Measurements from ENCODE around the gene CSGALNACT2. TPM values are rescaled to one million over a fixed set of nuclear protein-coding genes. Genes with fewer than 3 reads are reported as not detected.

CSGALNACT2 gene
- total RNA-seq, 1 donor from 2014 or later, result 24.7 TPM

DNA sequence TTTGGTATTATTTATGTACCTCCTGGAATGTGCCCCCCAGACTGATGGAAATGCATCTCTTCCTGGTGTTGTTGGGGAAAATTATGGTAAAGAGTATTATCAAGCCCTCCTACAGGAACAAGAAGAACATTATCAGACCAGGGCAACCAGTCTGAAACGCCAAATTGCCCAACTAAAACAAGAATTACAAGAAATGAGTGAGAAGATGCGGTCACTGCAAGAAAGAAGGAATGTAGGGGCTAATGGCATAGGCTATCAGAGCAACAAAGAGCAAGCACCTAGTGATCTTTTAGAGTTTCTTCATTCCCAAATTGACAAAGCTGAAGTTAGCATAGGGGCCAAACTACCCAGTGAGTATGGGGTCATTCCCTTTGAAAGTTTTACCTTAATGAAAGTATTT, 17.0 kb downstream of the CSGALNACT2 start:
- H3K36me3 Mint-ChIP-seq (ENCODE audit: low read depth), result peaks cover 22% of the 10 kb centered on the region
- H3K4me1 Mint-ChIP-seq, result peaks cover 35% of the 10 kb centered on the region
- no peak overlapping the region for H3K27ac Mint-ChIP-seq
- DNase-seq, result no peak
- intact Hi-C loops (cut with micrococcal nuclease), result no loop called here
- H3K27me3 Mint-ChIP-seq, result no peaks in the 10 kb centered on the region
- H3K4me3 Mint-ChIP-seq, result no peak overlapping the region
- H3K9me3 Mint-ChIP-seq, result no peaks in the 10 kb centered on the region

DNA sequence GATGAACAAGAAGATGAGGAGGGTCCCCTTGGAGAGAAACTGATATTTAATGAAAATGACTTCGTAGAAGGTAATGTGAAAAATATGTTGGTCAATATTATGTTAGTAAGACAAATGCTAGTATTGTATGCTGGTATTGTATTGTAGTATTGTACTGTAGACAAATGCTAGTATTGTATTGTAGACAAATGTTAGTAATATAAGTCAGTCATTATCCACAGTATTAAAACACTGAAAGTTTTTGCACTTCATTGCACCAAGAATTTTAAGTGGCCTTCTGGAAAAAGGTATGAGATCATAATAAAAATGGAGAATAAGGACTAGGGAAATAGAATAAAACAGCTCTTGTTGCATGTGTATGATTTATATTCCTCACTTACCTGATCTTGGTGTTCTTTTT, 17.5 kb downstream of the CSGALNACT2 start:
- H3K27ac Mint-ChIP-seq, result no peak overlapping the region
- H3K27me3 Mint-ChIP-seq, result no peaks in the 10 kb centered on the region
- DNase-seq, result no peak
- H3K4me1 Mint-ChIP-seq, result peaks cover 34% of the 10 kb centered on the region
- no peaks in the 10 kb centered on the region for H3K9me3 Mint-ChIP-seq
- H3K36me3 Mint-ChIP-seq (ENCODE audit: low read depth), result peaks cover 19% of the 10 kb centered on the region
- H3K4me3 Mint-ChIP-seq, result no peak overlapping the region
- intact Hi-C loops (cut with micrococcal nuclease), result no loop called here

DNA sequence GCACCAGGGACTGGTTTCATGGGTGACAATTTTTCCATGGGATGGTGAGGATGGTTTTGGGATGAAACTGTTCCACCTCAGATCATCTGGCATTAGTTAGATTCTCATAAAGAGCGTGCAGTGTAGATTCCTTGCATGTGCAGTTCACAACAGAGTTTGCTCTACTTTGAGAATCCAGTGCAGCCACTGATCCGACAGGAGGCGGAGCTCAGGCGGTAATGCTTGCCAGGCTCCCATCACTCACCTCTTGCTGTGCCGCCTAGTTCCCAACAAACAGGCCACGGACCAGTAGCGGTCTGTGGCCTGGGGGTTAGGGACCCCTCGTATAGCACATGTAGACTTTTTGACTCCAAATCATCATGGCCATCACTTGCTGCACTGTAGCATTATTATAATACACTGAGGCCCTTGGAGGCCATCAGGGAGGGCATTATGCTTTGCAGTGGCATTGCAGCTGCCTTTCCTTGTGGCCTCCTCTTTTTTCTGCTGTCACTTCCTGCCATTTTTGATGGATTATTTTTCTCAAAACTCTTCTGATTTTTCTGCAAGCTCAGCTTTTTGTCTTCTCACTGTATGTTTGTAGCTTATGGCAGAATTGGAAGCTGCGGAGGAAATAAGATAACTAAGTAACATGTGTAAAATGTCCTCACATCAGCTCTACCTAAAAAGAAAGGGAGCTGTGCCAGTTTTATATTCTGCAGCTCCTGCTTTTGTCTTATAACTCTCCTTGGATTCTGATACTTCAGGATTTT, 18.5 kb downstream of the CSGALNACT2 start:
- Mint-ChIP-seq H3K27me3 (no peaks in the 10 kb centered on the region), H3K4me1 (peaks cover 37% of the 10 kb centered on the region), H3K36me3 (ENCODE audit: low read depth) (peaks cover 27% of the 10 kb centered on the region), H3K27ac (peak overlapping the region; percentile 6), H3K4me3 (no peak overlapping the region), H3K9me3 (no peaks in the 10 kb centered on the region)
- intact Hi-C loops (cut with micrococcal nuclease), result no loop called here
- DNase-seq, result no peak

DNA sequence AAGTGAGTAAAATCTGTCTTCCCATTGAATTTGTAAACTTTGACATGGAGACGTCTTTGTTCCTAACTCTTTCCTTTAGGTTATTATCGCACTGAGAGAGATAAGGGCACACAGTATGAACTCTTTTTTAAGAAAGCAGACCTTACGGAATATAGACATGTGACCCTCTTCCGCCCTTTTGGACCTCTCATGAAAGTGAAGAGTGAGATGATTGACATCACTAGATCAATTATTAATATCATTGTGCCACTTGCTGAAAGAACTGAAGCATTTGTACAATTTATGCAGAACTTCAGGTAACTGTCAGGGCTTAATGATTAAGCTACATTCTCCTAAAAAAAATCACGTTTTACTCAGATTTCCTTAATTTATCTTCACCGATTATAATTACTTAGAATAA, 20.4 kb downstream of the CSGALNACT2 start:
- intact Hi-C loops (cut with micrococcal nuclease), result no loop called here
- no peak for DNase-seq
- Mint-ChIP-seq H3K27ac (no peak overlapping the region), H3K4me3 (no peak overlapping the region), H3K9me3 (no peaks in the 10 kb centered on the region), H3K4me1 (peaks cover 43% of the 10 kb centered on the region), H3K36me3 (ENCODE audit: low read depth) (peaks cover 42% of the 10 kb centered on the region), H3K27me3 (no peaks in the 10 kb centered on the region)

DNA sequence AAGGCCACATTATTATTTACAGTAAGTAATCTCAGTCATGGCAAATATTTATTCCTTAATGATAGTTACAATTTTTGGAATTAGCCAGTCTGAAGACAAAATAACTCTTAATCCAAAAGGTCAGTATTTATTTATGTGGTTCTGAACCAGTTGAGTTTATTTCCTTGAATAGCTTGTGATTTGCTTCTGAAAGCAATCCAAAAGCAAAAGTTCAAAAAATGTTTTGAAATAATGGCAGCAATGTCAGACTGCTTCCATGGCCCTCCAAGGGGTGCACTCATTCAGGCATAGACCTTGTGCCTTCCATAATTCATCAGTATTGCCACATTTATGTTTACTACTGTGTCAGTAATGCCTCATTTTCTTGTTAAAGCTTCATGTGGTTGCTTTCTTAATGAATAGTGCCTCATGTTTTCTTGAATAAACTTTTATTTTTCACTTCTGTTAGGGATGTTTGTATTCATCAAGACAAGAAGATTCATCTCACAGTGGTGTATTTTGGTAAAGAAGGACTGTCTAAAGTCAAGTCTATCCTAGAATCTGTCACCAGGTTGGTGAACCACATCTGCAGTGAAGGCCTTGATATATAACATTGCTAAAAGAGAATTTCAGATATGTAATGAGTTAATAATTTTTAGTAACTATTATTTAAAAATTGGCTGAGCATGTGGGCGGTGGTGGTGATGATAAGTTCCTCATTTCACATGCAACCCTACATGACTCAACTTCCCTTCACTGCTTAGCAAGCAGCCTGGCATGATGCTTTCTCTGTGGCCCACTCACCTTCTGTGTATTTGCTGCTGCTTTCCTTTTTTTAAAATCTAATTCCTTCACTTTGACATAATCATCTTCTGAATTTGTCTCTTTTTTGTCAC, 22.0 kb downstream of the CSGALNACT2 start:
- no peak for DNase-seq
- intact Hi-C loops (cut with micrococcal nuclease), result loop anchor here (1.0 to 5.0 kb wide), 2 partner anchors 20 to 33 kb away; no protein-coding TSS in a partner anchor
- peaks cover 49% of the 10 kb centered on the region for H3K36me3 Mint-ChIP-seq (ENCODE audit: low read depth)
- peak overlapping the region; percentile 91 for H3K27ac Mint-ChIP-seq
- no peaks in the 10 kb centered on the region for H3K9me3 Mint-ChIP-seq
- peak overlapping the region; percentile 12 for H3K4me3 Mint-ChIP-seq
- H3K4me1 Mint-ChIP-seq, result peaks cover 41% of the 10 kb centered on the region
- H3K27me3 Mint-ChIP-seq, result no peaks in the 10 kb centered on the region

DNA sequence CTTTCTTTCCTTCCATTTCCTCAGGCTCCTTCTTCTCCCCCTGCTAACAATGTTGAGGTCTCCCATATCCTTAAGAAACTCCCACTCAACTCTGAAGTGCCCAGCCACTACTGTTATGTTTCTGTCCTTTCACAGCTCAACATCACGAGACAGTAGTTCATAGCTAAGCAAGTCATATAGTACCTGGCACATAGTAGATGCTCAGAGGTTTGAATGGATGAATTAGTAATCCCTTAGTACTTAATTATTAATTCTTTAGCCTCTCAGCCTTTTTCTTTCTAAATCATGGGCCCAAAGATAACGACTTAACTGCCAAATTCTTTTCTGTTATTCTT, 22.6 kb downstream of the CSGALNACT2 start:
- Mint-ChIP-seq H3K36me3 (ENCODE audit: low read depth) (peaks cover 48% of the 10 kb centered on the region), H3K4me3 (peak overlapping the region; percentile 12), H3K4me1 (peaks cover 38% of the 10 kb centered on the region), H3K9me3 (no peaks in the 10 kb centered on the region), H3K27me3 (no peaks in the 10 kb centered on the region), H3K27ac (peak overlapping the region; percentile 91)
- no peak for DNase-seq
- intact Hi-C loops (cut with micrococcal nuclease), result loop anchor here (1.0 to 5.0 kb wide), 2 partner anchors 21 to 34 kb away; no protein-coding TSS in a partner anchor

DNA sequence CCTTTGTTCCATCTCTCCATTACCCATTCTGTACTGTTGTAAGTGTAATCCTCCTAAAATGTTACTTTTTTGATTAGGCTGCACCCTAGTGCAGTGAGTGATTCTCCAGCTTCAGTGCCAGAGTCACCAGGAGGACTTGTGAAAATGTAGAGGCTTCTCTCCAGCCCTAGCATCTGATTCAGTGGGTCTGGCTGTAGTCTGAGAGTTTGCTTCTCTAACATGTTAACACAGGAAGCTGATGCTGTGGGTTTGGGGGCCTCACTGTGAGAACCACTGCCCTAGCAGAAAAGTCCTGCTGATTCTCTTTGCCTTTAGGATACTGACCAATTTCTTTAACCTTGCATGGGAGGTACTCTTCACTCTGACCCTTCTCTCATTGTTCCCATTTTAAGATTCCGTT, 24.4 kb downstream of the CSGALNACT2 start:
- Mint-ChIP-seq H3K4me1 (peaks cover 32% of the 10 kb centered on the region), H3K36me3 (ENCODE audit: low read depth) (peaks cover 45% of the 10 kb centered on the region), H3K27me3 (no peaks in the 10 kb centered on the region), H3K4me3 (no peak overlapping the region), H3K9me3 (no peaks in the 10 kb centered on the region), H3K27ac (peak overlapping the region; percentile 20)
- DNase-seq, result no peak
- intact Hi-C loops (cut with micrococcal nuclease), result loop anchor here (5.0 kb wide), 1 partner anchor 35 kb away; no protein-coding TSS in a partner anchor

DNA sequence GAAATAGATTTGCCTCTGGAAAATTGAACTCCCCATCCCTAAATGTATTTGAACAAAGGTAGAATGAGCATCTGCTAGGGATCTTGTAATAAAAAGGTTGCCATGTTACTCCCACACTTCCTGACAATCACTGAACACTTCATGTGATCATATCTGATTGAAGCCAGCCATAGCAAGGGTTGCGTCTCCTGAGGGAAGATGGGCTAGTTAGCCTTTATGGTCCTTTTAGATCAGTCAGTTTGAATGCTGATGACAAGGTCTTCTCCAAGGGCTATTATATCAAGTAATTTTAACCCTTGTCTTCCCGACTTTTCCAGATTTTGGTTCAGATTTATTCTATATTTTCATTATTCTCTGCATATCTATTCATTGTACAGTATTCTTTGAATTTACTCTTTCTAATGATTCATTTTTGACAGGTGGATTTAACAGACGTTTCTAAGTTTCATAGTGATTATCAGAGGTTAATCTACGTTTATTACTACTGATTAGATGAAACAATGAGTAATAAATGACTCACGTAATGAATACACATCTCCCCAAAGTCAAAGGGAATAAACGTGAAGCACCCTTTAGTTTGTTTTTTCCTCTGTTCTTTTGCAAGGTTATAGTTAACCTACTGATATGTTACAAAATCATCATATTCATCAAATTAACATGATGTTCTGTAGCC, 28.1 kb downstream of the CSGALNACT2 start:
- no peak for DNase-seq
- Mint-ChIP-seq H3K27ac (no peak overlapping the region), H3K4me3 (no peak overlapping the region), H3K9me3 (no peaks in the 10 kb centered on the region), H3K4me1 (peaks cover 21% of the 10 kb centered on the region), H3K36me3 (ENCODE audit: low read depth) (peaks cover 57% of the 10 kb centered on the region), H3K27me3 (no peaks in the 10 kb centered on the region)
- intact Hi-C loops (cut with micrococcal nuclease), result no loop called here

DNA sequence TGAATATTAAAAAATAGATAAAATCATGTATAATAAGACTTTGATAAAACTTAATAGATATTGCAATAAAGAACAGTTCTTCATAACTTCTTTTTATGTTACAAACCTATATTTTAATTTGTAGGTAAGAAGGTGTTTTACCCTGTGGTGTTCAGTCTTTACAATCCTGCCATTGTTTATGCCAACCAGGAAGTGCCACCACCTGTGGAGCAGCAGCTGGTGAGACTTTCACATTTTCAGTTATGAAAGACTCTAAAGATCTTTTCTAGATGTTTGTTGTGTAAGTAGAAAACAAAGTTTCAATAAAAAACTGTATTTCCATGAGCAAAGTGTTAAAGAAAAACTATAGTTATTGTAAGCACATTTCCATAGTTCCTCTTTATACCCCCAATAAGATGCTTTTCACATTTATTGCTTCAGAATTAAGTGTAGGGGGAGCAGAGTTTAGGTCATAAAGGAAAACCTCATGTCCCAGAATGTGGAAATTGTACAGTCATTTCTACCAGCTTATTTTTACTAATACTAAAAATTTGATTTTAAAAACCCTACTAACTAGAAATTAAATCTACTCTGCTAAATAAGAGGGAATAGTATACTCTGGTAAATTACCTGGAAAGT, 28.7 kb downstream of the CSGALNACT2 start:
- H3K27ac Mint-ChIP-seq, result no peak overlapping the region
- peaks cover 21% of the 10 kb centered on the region for H3K4me1 Mint-ChIP-seq
- no peaks in the 10 kb centered on the region for H3K9me3 Mint-ChIP-seq
- intact Hi-C loops (cut with micrococcal nuclease), result no loop called here
- H3K4me3 Mint-ChIP-seq, result no peak overlapping the region
- H3K27me3 Mint-ChIP-seq, result no peaks in the 10 kb centered on the region
- no peak for DNase-seq
- H3K36me3 Mint-ChIP-seq (ENCODE audit: low read depth), result peaks cover 57% of the 10 kb centered on the region

DNA sequence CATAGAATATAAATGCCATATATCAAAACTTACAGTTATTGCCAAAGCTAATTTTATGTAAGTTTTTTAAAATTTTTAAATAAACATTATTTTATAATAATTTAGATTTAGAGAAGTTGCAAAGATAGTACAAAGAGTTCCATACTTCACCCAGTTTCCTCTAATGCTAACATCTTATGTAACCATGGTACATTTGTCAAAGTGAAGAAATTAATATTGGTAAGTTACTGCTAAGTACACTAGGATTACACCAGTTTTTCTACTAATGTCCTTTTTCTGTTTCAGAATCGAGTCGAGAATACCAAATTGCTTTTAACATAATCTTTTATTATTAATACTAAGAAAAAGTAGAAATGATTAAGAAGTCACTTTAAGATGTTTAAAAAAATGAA, 29.2 kb downstream of the CSGALNACT2 start:
- peaks cover 55% of the 10 kb centered on the region for H3K36me3 Mint-ChIP-seq (ENCODE audit: low read depth)
- H3K27me3 Mint-ChIP-seq, result no peaks in the 10 kb centered on the region
- H3K9me3 Mint-ChIP-seq, result no peaks in the 10 kb centered on the region
- DNase-seq, result no peak
- H3K4me3 Mint-ChIP-seq, result no peak overlapping the region
- intact Hi-C loops (cut with micrococcal nuclease), result no loop called here
- no peak overlapping the region for H3K27ac Mint-ChIP-seq
- peaks cover 23% of the 10 kb centered on the region for H3K4me1 Mint-ChIP-seq

DNA sequence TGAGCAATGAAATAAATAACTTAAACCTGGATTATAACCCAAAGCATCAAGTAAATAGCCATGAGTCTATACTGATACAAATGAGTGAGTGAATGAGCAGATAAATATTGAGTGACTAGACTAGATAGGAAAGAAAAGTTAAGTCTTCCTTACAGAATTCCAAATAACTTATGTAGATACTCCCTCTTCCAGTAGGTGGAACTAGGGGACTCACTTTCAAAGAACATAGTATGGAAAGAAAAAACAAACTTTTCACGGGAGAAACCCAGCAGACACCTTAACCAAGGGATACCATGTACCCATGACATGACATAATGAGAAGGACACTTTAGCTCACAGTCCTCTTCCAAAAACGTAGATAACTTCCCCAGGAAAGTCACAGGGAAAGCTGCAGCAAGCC, 32.2 kb downstream of the CSGALNACT2 start:
- Mint-ChIP-seq H3K36me3 (ENCODE audit: low read depth) (peaks cover 59% of the 10 kb centered on the region), H3K9me3 (no peaks in the 10 kb centered on the region), H3K4me3 (no peak overlapping the region), H3K4me1 (peaks cover 28% of the 10 kb centered on the region), H3K27me3 (no peaks in the 10 kb centered on the region), H3K27ac (no peak overlapping the region)
- no peak for DNase-seq
- intact Hi-C loops (cut with micrococcal nuclease), result no loop called here

DNA sequence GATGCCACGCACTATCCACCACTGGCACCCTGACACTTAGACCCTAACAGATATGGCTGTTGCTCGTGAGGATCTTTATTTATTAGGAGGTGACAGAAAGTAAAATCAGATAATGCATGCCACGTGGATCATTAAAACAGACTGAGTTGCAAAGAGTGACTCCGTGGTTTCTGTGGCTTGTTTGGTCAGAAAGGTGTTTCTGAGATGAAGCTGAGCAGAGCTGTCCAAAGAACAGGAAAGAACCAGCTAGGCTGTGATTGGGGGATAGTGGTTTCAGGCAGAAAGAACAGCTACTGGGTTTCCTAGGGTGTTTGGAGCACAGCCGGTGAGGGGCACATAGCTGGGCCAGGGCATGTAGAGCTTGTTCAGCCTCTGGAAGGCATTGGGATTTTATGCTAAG, 34.4 kb downstream of the CSGALNACT2 start:
- Mint-ChIP-seq H3K27ac (no peak overlapping the region), H3K4me3 (no peak overlapping the region), H3K4me1 (peaks cover 22% of the 10 kb centered on the region), H3K9me3 (no peaks in the 10 kb centered on the region), H3K27me3 (no peaks in the 10 kb centered on the region), H3K36me3 (ENCODE audit: low read depth) (peaks cover 73% of the 10 kb centered on the region)
- intact Hi-C loops (cut with micrococcal nuclease), result no loop called here
- DNase-seq, result no peak

DNA sequence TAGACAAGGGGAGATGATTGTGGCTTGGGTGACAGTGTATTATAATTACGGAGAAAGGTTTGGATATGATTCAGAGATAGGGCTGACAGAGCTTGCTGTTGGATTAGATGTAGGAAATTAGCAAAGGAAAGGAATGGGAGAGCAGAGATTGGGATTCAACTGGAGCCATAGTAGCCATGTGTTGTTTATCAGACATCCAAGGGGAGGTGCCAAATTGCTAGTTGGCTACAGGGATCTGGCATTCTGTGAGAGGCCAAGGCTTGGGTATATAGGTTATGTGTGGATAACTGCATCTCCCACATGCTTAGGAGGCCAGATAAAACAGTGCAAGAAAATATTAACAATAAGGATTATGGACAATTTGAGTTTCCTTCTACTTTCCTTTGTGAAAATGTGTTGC, 34.9 kb downstream of the CSGALNACT2 start:
- Mint-ChIP-seq H3K27ac (no peak overlapping the region), H3K36me3 (ENCODE audit: low read depth) (peaks cover 78% of the 10 kb centered on the region), H3K9me3 (no peaks in the 10 kb centered on the region), H3K4me1 (peaks cover 22% of the 10 kb centered on the region), H3K27me3 (no peaks in the 10 kb centered on the region), H3K4me3 (no peak overlapping the region)
- peak; percentile 6 for DNase-seq
- intact Hi-C loops (cut with micrococcal nuclease), result no loop called here
